Activated CD4-positive, CD25-positive, alpha-beta regulatory T cell treated with anti-CD3 and anti-CD28 coated beads, Interleukin-2, amount 50 U/mL, for 16 hours (primary cell): Measurements from ENCODE around the gene NINL.

Experiments
- DNase-seq: peaks from one replicate; pipeline ENCODE4 v3.0.0-alpha.2; 2020; ENCODE audit warnings: low read depth, low spot score

The NINL gene

GRCh38 chr20:25464501-25465242 is 120.7 kb downstream of the NINL start:
- no peak for DNase-seq

GRCh38 chr20:25461786-25462545 is 123.4 kb downstream of the NINL start:
- DNase-seq, result no peak

- no peak for DNase-seq
Measured at GRCh38 chr20:25461281-25461650, 124.1 kb downstream of the NINL start.

GRCh38 chr20:25460566-25461280 is 124.6 kb downstream of the NINL start:
- no peak for DNase-seq

- no peak for DNase-seq
Measured at GRCh38 chr20:25459916-25460535, 125.3 kb downstream of the NINL start.

GRCh38 chr20:25459111-25459830 is 126.1 kb downstream of the NINL start:
- no peak for DNase-seq

GRCh38 chr20:25457886-25458680 is 127.2 kb downstream of the NINL start:
- no peak for DNase-seq

GRCh38 chr20:25454153-25454900 is 131.0 kb downstream of the NINL start:
- no peak for DNase-seq

GRCh38 chr20:25453035-25453810 is 132.1 kb downstream of the NINL start:
- DNase-seq, result no peak

- DNase-seq, result no peak
Measured at GRCh38 chr20:25452333-25452732, 133.0 kb downstream of the NINL start.

GRCh38 chr20:25447671-25448070 is 137.7 kb downstream of the NINL start:
- DNase-seq, result no peak

GRCh38 chr20:25444556-25444955 is 140.8 kb downstream of the NINL start:
- DNase-seq, result no peak

- no peak for DNase-seq
Measured at GRCh38 chr20:25439328-25439727, 146.0 kb downstream of the NINL start.

GRCh38 chr20:25437153-25437581 is 148.2 kb downstream of the NINL start:
- DNase-seq, result no peak

- DNase-seq, result no peak
Measured at GRCh38 chr20:25424536-25424935, 160.8 kb downstream of the NINL start.

GRCh38 chr20:25422032-25422431 is 163.3 kb downstream of the NINL start:
- DNase-seq, result no peak

- no peak for DNase-seq
Measured at GRCh38 chr20:25421102-25421501, 164.2 kb downstream of the NINL start.

- no peak for DNase-seq
Measured at GRCh38 chr20:25418776-25419175, 166.6 kb downstream of the NINL start.

GRCh38 chr20:25408890-25409289 is 176.4 kb downstream of the NINL start:
- DNase-seq, result no peak
